GM19395 (cell line): ENCODE data around the gene FAM216A.
A peak's percentile ranks its signal among the peaks of the same experiment; 100 is the strongest.
"Not testable (repeated sequence)": the region's sequence is repeated elsewhere in the genome, so short reads cannot be mapped to it uniquely, and the experiment has no call there.

Source experiments
- ATAC-seq: cut with Tn5 transposase; IDR thresholded peaks from one replicate; pipeline ENCODE4 v1.9.1; 2021; ENCODE audit warnings: mild to moderate bottlenecking, moderate library complexity; ENCODE audit not compliant: unreplicated experiment

FAM216A gene

GRCh38 chr12:110468214-110469048 is at the start of gene FAM216A, which contains the start of gene GPN3:
FAM216A (plus strand) TSS chr12:110468845; CDS start chr12:110468876, 31 bp downstream.
GPN3 (minus strand) TSS chr12:110468257; CDS start chr12:110468203, 54 bp downstream.
- ATAC-seq, result peak; percentile 85

GRCh38 chr12:110420644-110421043 is 48.0 kb upstream of the FAM216A start:
- ATAC-seq, result not testable (repeated sequence)

GRCh38 chr12:110421159-110421661 is 47.4 kb upstream of the FAM216A start:
- no peak for ATAC-seq

GRCh38 chr12:110421701-110422100 is 46.9 kb upstream of the FAM216A start:
- no peak for ATAC-seq

GRCh38 chr12:110424237-110424636 is 44.4 kb upstream of the FAM216A start:
- no peak for ATAC-seq

- ATAC-seq, result no peak
These were observed 42.2 kb upstream of the FAM216A start for GRCh38 chr12:110426406-110426805.

GRCh38 chr12:110429676-110430075 is 39.0 kb upstream of the FAM216A start:
- not testable (repeated sequence) for ATAC-seq

GRCh38 chr12:110431957-110432587 is 36.6 kb upstream of the FAM216A start:
- no peak for ATAC-seq

GRCh38 chr12:110436231-110436630 is 32.4 kb upstream of the FAM216A start:
- ATAC-seq, result no peak

- no peak for ATAC-seq
These were observed 24.2 kb upstream of the FAM216A start for GRCh38 chr12:110444455-110444854.

GRCh38 chr12:110449799-110450497 is 18.7 kb upstream of the FAM216A start, which contains the start of gene ARPC3:
ARPC3 (minus strand) TSS chr12:110450337; CDS start chr12:110450260, 77 bp downstream.
- peak; percentile 92 for ATAC-seq

GRCh38 chr12:110451263-110451662 is 17.4 kb upstream of the FAM216A start:
- ATAC-seq, result no peak

GRCh38 chr12:110453569-110454296 is 14.9 kb upstream of the FAM216A start:
- no peak for ATAC-seq

GRCh38 chr12:110458756-110459155 is 9.9 kb upstream of the FAM216A start:
- no peak for ATAC-seq

- not testable (repeated sequence) for ATAC-seq
These were observed 7.5 kb upstream of the FAM216A start for GRCh38 chr12:110461189-110461588.

- ATAC-seq, result no peak
These were observed 3.6 kb upstream of the FAM216A start for GRCh38 chr12:110465024-110465423.

GRCh38 chr12:110465765-110466164 is 2.9 kb upstream of the FAM216A start:
- ATAC-seq, result not testable (repeated sequence)

- no peak for ATAC-seq
These were observed 1.9 kb upstream of the FAM216A start for GRCh38 chr12:110466791-110467190.

GRCh38 chr12:110467847-110468213 is 815 bp upstream of the FAM216A start:
- no peak for ATAC-seq

GRCh38 chr12:110475426-110475825 is 6.8 kb downstream of the FAM216A start:
- ATAC-seq, result no peak
